Neural progenitor cell (in vitro differentiated cells): Measurements from ENCODE around the gene TBCEL. TPM values are rescaled to one million over a fixed set of nuclear protein-coding genes. Genes with fewer than 3 reads are reported as not detected.

Experiments
- DNase-seq: peaks from one replicate; pipeline ENCODE4 v3.0.0-alpha.2; 2016; ENCODE audit warnings: low spot score
- H2AFZ ChIP-seq: fragments of 200-600 bp; sonication (generic); replicated peaks from 2 replicates; pipeline ENCODE4 v1.6.1; 2016; ENCODE audit warnings: antibody characterized with exemption
- H3F3A ChIP-seq: fragments of 200-600 bp; sonication (generic); 2 replicates; pipeline ENCODE4 v1.6.1; 2016; ENCODE audit warnings: antibody characterized with exemption, low read depth
- H3K27ac ChIP-seq: fragments of 200-600 bp; sonication (generic); 2 replicates; pipeline ENCODE4 v1.5.1; 2016; ENCODE audit warnings: mild to moderate bottlenecking
- H3K27me3 ChIP-seq: fragments of 200-600 bp; sonication (generic); 2 replicates; pipeline ENCODE4 v1.6.1; 2016; ENCODE audit warnings: mild to moderate bottlenecking, moderate library complexity
- H3K36me3 ChIP-seq: fragments of 200-600 bp; sonication (generic); 2 replicates; pipeline ENCODE4 v1.5.1; 2016
- H3K4me1 ChIP-seq: fragments of 200-600 bp; sonication (generic); 2 replicates; pipeline ENCODE4 v1.6.1; 2016; ENCODE audit warnings: mixed run types
- H3K4me2 ChIP-seq: fragments of 200-600 bp; sonication (generic); 2 replicates; pipeline ENCODE4 v1.6.1; 2016
- H3K4me3 ChIP-seq: fragments of 200-600 bp; sonication (generic); 2 replicates; pipeline ENCODE4 v1.5.1; 2016
- H3K79me2 ChIP-seq: fragments of 200-600 bp; sonication (generic); 2 replicates; pipeline ENCODE4 v1.6.1; 2016; ENCODE audit warnings: low read depth
- H3K9ac ChIP-seq: fragments of 200-600 bp; sonication (generic); 2 replicates; pipeline ENCODE4 v1.6.1; 2016
- H3K9me3 ChIP-seq: fragments of 200-600 bp; sonication (generic); 2 replicates; pipeline ENCODE4 v1.5.1; 2016; ENCODE audit warnings: low read depth
- H4K20me1 ChIP-seq: fragments of 200-600 bp; sonication (generic); 2 replicates; pipeline ENCODE4 v1.6.1; 2016; ENCODE audit warnings: low read depth
- H3K27ac Mint-ChIP-seq: 3 replicates; pipeline ENCODE4 v1.8.0; 2021; ENCODE audit warnings: mixed read lengths
- H3K27me3 Mint-ChIP-seq: 2 replicates; pipeline ENCODE4 v1.8.0; 2022; ENCODE audit warnings: low read depth, mild to moderate bottlenecking, inconsistent platforms, moderate library complexity, mixed read lengths; ENCODE audit not compliant: insufficient read depth
- H3K36me3 Mint-ChIP-seq: 3 replicates; pipeline ENCODE4 v1.8.0; 2021; ENCODE audit warnings: mixed read lengths
- H3K4me1 Mint-ChIP-seq: 3 replicates; pipeline ENCODE4 v1.8.0; 2021; ENCODE audit warnings: mixed read lengths
- H3K4me3 Mint-ChIP-seq: 3 replicates; pipeline ENCODE4 v1.8.0; 2021; ENCODE audit warnings: mild to moderate bottlenecking, moderate library complexity, mixed read lengths
- H3K9me3 Mint-ChIP-seq: 3 replicates; pipeline ENCODE4 v1.8.0; 2020; ENCODE audit warnings: mixed read lengths
- EZH2 ChIP-seq: fragments of 200-600 bp; sonication (generic); IDR thresholded peaks from 2 replicates; pipeline ENCODE4 v1.6.1; 2017; ENCODE audit warnings: antibody characterized with exemption, mild to moderate bottlenecking, moderate library complexity
- EZH2phosphoT487 ChIP-seq: fragments of 200-600 bp; sonication (generic); IDR thresholded peaks from 2 replicates; pipeline ENCODE4 v1.6.1; 2017; ENCODE audit warnings: antibody characterized with exemption
- total RNA-seq: library from RNA; depleted of rRNA; stranded (reverse); fragments of >200 nt; gene quantifications from 2 replicates; pipeline ENCODE4 v1.2.3, GENCODE V29; 2015; ENCODE audit warnings: low replicate concordance
- TF ChIP-seq, protein P1 (sequence below): fragments of 200-600 bp; sonication (generic); IDR thresholded peaks from 2 replicates; pipeline ENCODE4 v1.5.1; 2017; ENCODE audit warnings: antibody characterized with exemption, mild to moderate bottlenecking

TBCEL gene
- total RNA-seq, 1 donor from 2014 or later, result 22.3 TPM

DNA sequence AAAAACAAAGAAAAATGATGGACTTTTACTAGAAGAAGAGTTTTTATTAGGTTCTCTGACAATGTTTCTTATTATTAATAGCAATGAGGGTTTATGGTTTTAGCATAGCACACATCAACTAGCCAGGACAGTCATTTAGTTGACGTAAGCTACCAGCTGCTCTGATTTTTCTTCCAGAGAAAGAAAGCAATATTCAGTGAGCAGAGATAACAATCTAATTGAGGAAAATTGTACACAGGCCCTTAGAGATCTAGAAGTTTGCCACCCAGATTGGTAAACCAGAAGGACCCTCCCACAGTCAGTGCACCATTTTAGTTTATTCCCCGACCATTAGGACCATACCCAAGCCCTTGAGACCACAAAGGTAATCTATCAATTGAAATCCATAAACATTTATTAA is 28.7 kb upstream of the TBCEL start:
- H3F3A ChIP-seq, result no peaks in the 10 kb centered on the region
- no peak overlapping the region for H3K9ac ChIP-seq
- no peaks in the 10 kb centered on the region for H3K36me3 Mint-ChIP-seq
- DNase-seq, result no peak
- H3K36me3 ChIP-seq, result no peaks in the 10 kb centered on the region
- no peaks in the 10 kb centered on the region for H3K27me3 ChIP-seq
- no peak overlapping the region for H3K27ac ChIP-seq
- H3K9me3 ChIP-seq, result no peaks in the 10 kb centered on the region
- no peak overlapping the region for H2AFZ ChIP-seq
- H3K4me3 Mint-ChIP-seq, result no peak overlapping the region
- H4K20me1 ChIP-seq, result no peaks in the 10 kb centered on the region
- H3K9me3 Mint-ChIP-seq, result no peaks in the 10 kb centered on the region
- H3K4me1 Mint-ChIP-seq, result peaks cover 12% of the 10 kb centered on the region
- TF ChIP-seq, protein P1, sequence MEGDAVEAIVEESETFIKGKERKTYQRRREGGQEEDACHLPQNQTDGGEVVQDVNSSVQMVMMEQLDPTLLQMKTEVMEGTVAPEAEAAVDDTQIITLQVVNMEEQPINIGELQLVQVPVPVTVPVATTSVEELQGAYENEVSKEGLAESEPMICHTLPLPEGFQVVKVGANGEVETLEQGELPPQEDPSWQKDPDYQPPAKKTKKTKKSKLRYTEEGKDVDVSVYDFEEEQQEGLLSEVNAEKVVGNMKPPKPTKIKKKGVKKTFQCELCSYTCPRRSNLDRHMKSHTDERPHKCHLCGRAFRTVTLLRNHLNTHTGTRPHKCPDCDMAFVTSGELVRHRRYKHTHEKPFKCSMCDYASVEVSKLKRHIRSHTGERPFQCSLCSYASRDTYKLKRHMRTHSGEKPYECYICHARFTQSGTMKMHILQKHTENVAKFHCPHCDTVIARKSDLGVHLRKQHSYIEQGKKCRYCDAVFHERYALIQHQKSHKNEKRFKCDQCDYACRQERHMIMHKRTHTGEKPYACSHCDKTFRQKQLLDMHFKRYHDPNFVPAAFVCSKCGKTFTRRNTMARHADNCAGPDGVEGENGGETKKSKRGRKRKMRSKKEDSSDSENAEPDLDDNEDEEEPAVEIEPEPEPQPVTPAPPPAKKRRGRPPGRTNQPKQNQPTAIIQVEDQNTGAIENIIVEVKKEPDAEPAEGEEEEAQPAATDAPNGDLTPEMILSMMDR, result no peak
- peaks cover 2% of the 10 kb centered on the region for H3K27me3 Mint-ChIP-seq
- no peak overlapping the region for H3K4me2 ChIP-seq
- H3K27ac Mint-ChIP-seq, result no peak overlapping the region
- H3K4me1 ChIP-seq, result no peaks in the 10 kb centered on the region
- H3K4me3 ChIP-seq, result no peak overlapping the region
- no peaks in the 10 kb centered on the region for H3K79me2 ChIP-seq

DNA sequence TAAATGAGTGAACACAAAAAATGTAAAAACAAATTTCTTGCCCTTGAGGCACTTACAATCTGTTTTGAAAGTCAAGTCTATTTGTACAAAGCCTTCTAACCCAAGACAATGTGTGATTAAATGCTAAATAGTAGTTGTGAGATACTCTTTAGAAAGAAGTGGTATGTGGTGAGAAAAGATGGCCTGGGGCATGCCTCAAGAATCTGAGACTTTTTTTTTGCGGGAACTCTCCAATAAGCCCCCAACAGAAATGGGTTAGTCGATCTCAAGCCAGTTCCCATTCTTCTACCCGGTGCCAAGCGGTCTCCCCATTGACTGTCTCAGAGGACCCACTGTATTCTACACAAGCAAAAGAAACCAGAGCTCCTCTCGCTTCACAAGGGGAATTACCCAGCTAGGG is 26.9 kb upstream of the TBCEL start:
- TF ChIP-seq EZH2 (no peak), EZH2phosphoT487 (no peak)
- TF ChIP-seq, protein P1, result no peak
- no peak for DNase-seq
- peaks cover 2% of the 10 kb centered on the region for H3K27me3 Mint-ChIP-seq
- no peak overlapping the region for H3K27ac Mint-ChIP-seq
- no peaks in the 10 kb centered on the region for H3K4me1 ChIP-seq
- no peak overlapping the region for H3K9ac ChIP-seq
- H3F3A ChIP-seq, result no peaks in the 10 kb centered on the region
- no peaks in the 10 kb centered on the region for H3K36me3 Mint-ChIP-seq
- H3K4me3 ChIP-seq, result no peak overlapping the region
- H3K27ac ChIP-seq, result no peak overlapping the region
- no peaks in the 10 kb centered on the region for H3K27me3 ChIP-seq
- H3K4me2 ChIP-seq, result no peak overlapping the region
- no peaks in the 10 kb centered on the region for H3K9me3 ChIP-seq
- no peak overlapping the region for H2AFZ ChIP-seq
- no peaks in the 10 kb centered on the region for H3K9me3 Mint-ChIP-seq
- H3K4me1 Mint-ChIP-seq, result peaks cover 12% of the 10 kb centered on the region
- H3K4me3 Mint-ChIP-seq, result no peak overlapping the region
- H3K79me2 ChIP-seq, result no peaks in the 10 kb centered on the region
- no peaks in the 10 kb centered on the region for H4K20me1 ChIP-seq
- no peaks in the 10 kb centered on the region for H3K36me3 ChIP-seq

DNA sequence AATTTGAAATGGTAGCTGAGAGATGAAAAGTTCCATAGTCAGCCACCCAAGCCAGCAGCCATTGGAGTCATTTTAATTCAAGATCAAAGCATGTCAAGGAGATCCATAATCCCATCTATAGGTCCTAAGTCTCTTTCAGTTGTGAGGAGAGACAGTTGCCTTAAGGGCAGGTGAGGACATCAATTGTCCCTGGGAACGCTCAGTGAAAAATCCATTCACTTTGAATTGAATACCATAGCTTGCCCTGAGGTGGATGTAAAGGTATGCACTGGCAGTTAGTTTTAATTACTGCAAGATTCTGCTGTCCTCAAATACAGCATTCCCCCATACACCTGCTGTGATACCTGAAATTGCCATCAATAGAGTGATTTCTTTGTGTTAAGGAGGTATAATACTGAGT is 25.3 kb upstream of the TBCEL start:
- Mint-ChIP-seq H3K4me3 (no peak overlapping the region), H3K9me3 (no peaks in the 10 kb centered on the region), H3K27me3 (peaks cover 2% of the 10 kb centered on the region), H3K36me3 (no peaks in the 10 kb centered on the region), H3K4me1 (peaks cover 16% of the 10 kb centered on the region), H3K27ac (no peak overlapping the region)
- no peak overlapping the region for H3K4me2 ChIP-seq
- H3K4me3 ChIP-seq, result no peak overlapping the region
- H3K27ac ChIP-seq, result no peak overlapping the region
- no peaks in the 10 kb centered on the region for H3K27me3 ChIP-seq
- no peak overlapping the region for H2AFZ ChIP-seq
- H3K36me3 ChIP-seq, result no peaks in the 10 kb centered on the region
- no peaks in the 10 kb centered on the region for H3K9me3 ChIP-seq
- no peaks in the 10 kb centered on the region for H4K20me1 ChIP-seq
- no peak overlapping the region for H3K9ac ChIP-seq
- no peaks in the 10 kb centered on the region for H3K79me2 ChIP-seq
- H3K4me1 ChIP-seq, result no peaks in the 10 kb centered on the region
- TF ChIP-seq, protein P1, result no peak
- H3F3A ChIP-seq, result no peaks in the 10 kb centered on the region
- no peak for DNase-seq
